GM19324 (cell line): ENCODE measurements around the gene SSB.
"Not testable (repeated sequence)": the region's sequence is repeated elsewhere in the genome, so short reads cannot be mapped to it uniquely, and the experiment has no call there.

Experiments
- ATAC-seq: cut with Tn5 transposase; IDR thresholded peaks from one replicate; pipeline ENCODE4 v1.9.1; 2021; ENCODE audit warnings: mild to moderate bottlenecking, moderate library complexity; ENCODE audit not compliant: unreplicated experiment, low FRiP score

The SSB gene

DNA sequence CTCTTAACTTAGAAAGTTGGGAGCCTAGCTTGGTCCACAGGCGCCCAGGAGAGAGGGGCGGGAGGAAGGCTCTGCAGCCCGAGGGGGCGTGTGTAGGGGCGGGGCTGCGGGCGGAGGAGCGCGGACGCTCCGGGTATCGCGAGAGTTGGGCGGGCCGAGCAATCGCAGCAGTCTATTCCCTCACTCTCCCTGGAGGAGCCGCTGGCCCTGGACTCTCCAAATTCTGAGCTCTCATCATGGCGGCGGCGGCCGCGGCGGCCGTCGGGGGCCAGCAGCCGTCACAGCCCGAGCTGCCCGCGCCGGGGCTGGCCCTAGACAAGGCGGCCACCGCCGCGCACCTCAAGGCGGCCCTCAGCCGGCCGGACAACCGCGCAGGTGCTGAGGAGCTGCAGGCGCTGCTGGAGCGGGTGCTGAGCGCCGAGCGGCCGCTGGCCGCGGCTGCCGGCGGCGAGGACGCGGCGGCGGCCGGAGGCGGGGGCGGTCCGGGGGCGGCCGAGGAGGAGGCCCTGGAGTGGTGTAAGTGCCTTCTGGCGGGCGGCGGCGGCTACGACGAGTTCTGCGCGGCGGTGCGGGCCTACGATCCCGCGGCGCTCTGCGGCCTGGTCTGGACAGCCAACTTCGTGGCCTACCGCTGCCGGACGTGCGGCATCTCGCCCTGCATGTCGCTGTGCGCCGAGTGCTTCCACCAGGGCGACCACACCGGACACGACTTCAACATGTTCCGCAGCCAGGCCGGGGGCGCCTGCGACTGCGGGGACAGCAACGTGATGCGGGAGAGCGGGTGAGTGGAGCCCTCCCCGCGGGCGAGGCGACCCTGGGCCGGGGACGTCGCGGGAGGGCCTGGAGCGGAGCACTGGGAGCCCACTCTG, 28.8 kb downstream of the SSB start, which contains the start of gene UBR3:
TSS of gene UBR3 (plus strand) at position 183 of the 869 bp plus-strand sequence. CDS start at position 237, 54 bp downstream.
- ATAC-seq = peak; percentile 89

- no peak for ATAC-seq
Observed at GRCh38 chr2:169828141-169828811, 29.6 kb downstream of the SSB start.

GRCh38 chr2:169834401-169834800, 35.7 kb downstream of the SSB start:
- no peak for ATAC-seq

DNA sequence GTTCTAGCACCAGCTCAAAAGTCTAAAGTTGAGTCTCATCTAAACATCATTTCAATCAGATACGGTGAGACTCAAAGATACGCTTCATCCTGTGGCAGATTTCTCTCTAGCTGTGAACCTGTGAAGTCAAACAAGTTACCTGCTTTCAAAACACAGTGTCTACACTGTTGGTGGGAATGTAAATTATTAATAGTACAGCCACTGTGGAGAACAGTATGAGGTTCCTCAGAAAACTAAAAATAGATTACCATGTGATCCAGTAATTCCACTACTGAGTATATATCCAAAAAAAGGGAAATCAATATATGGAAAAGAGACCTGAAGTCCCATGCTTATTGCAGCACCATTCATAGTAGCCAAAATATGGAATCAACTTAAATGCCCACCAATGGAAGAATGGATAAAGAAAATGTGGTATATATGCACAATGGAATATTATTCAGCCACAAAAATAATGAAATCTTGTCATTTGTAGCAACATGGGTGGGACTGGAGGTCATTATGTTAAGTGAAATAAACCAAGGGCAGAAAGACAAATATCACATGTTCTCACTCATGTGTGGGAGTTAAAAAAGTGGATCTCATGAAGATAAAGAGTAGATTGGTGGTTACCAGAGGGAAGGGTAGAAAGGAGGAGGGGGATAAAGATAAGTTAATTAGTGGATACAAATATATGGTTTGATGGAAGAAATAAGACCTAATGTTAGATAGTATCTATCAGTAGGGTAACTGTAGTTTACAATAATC, 40.2 kb downstream of the SSB start:
- ATAC-seq = no peak

GRCh38 chr2:169839954-169840746, 41.5 kb downstream of the SSB start:
- no peak for ATAC-seq

DNA sequence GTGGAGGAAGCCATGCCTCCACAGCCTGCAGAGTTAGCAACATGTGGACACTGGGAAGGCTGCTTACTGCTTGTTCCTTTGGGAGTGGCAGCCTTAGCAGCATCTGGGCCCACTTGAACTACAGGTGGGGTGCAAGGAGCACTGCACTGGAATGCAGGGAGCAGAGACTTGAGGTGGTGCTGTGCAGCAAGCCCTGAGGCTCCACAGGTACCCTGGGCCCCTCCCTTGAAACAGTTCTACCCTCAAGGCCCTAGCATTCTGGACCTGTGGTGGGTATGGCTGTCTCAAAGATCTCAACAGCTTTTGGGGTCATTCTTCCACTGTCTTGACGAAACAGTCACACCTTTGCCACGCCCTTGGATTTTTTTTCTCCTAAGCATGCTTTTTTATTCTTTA, 42.1 kb downstream of the SSB start:
- no peak for ATAC-seq

DNA sequence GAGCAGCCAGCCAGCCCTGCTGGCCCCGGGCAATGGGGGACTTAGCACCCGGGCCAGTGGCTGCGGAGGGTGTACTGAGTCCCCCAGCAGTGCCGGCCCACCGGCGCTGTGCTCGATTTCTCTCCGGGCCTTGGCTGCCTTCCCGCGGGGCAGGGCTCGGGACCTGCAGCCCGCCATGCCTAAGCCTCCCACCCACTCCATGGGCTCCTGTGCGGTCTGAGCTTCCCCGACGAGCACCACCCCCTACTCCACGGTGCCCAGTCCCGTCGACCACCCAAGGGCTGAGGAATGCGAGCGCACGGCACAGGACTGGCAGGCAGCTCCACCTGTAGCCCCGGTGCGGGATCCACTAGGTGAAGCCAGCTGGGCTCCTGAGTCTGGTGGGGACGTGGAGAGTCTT, 43.0 kb downstream of the SSB start:
- not testable (repeated sequence) for ATAC-seq

DNA sequence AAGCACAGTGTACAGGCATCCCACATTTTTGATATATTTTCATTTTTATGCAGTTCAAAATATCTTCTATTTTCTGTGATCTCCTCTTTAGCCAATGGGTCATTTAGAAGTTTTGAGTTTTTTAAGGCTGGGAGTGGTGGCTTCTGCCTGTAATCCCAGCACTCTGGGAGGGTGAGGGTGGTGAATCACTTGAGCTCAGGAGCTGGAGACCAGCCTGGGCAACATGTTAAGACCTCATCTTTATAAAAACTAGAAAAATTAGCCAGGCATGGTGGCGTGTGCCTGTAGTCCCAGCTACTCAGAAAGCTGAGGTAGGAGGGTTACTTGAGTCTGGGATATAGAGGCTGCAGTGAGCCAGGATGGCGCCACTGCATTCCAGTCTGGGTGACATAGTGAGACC, 46.3 kb downstream of the SSB start:
- ATAC-seq = no peak

DNA sequence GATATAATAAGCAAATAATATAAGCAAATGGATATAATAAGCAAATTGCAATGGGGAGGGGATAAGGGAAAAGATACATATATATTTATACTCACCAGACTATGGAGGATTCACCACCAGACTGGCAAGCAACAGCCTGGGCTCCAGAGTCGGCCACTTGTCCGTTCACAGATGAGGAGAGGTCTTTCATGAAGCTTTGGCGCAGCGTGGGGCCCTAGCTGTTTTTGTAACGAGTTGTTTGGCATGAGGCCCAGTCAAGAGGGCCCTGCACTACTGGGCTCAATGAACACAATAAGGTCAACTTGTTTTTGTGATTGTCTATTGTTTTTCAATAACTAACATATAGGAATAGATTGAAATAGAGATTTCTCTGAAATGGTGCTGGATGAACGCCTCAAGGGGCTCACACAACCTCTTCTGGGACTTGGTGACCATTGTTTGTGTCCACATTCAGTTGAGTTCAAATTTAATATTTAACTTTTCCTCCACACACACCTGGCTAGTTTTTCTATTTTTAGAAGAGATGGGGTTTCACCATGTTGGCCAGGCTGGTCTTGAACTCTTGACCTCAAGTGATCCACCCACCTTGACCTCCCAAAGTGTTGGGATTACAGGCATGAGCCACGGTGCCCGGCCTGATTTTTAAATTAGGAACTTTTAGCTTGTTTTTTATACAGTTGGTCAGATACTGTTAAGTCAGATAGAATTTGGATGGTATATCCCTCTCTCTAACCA, 50.5 kb downstream of the SSB start:
- ATAC-seq = not testable (repeated sequence)

GRCh38 chr2:169849710-169850109, 51.0 kb downstream of the SSB start:
- ATAC-seq = no peak

- no peak for ATAC-seq
Observed at GRCh38 chr2:169853041-169853668, 54.5 kb downstream of the SSB start.

GRCh38 chr2:169855281-169856258, 56.9 kb downstream of the SSB start:
- ATAC-seq = not testable (repeated sequence)

DNA sequence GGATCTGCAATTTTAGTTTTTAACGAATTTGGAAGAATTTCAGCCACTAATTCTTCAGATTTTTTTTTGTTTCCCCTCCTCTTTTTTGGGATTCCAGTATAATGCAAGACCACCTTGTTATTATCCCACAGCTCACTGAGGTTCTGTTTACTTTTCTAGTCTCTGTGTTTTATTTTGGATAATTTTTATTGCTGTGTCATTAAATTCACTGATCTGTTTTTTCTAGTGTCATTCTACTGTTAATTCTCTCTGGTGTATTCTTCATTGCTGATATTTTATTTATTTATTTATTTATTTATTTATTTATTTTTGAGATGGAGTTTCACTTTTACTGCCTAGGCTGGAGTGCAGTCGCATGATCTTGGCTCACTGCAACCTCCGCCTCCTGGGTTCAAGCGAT, 60.8 kb downstream of the SSB start:
- no peak for ATAC-seq

GRCh38 chr2:169860149-169860548, 61.5 kb downstream of the SSB start:
- ATAC-seq = no peak
